Fibroblast of lung (primary cell): ENCODE measurements around the gene KDM2A. TPM values are rescaled to one million over a fixed set of nuclear protein-coding genes. Genes with fewer than 3 reads are reported as not detected.

Source experiments
- DNase-seq, 2 donors: peaks; one replicate each; pipeline versions ENCODE4 v3.0.0 to v3.0.0-alpha.2; 2010; ENCODE audit warnings: low read depth in 2 of 2
- H2AFZ ChIP-seq: 2 replicates; pipeline ENCODE4 v1.5.1; 2012; ENCODE audit warnings: low read length, control low read depth, inconsistent platforms
- H3K27ac ChIP-seq: 2 replicates; pipeline ENCODE4 v1.5.1; 2011; ENCODE audit warnings: low read length, control low read depth; ENCODE audit not compliant: insufficient read depth
- H3K27me3 ChIP-seq: 2 replicates; pipeline ENCODE4 v1.5.1; 2011; ENCODE audit warnings: mild to moderate bottlenecking, low read length; ENCODE audit not compliant: control insufficient read depth, insufficient read depth
- H3K36me3 ChIP-seq: 2 replicates; pipeline ENCODE4 v1.5.1; 2011; ENCODE audit warnings: low read length; ENCODE audit not compliant: control insufficient read depth, insufficient read depth
- H3K4me1 ChIP-seq: 2 replicates; pipeline ENCODE4 v1.5.1; 2011; ENCODE audit warnings: low read length; ENCODE audit not compliant: control insufficient read depth, insufficient read depth; ENCODE audit errors: extremely low read depth
- H3K4me2 ChIP-seq: 2 replicates; pipeline ENCODE4 v1.5.1; 2011; ENCODE audit warnings: low read length, control low read depth; ENCODE audit not compliant: insufficient read depth; ENCODE audit errors: extremely low read depth
- H3K4me3 ChIP-seq, 4 experiments: fragments of 200-600 bp in 1 of 4; sonication (generic) in 1 of 4; replicated peaks in 1 of 4; 2 replicates each; pipeline ENCODE4 v1.5.1; 2011 to 2016; ENCODE audit warnings: low read length in 4 of 4, low read depth in 3 of 4, mild to moderate bottlenecking in 3 of 4, control low read depth in 2 of 4, inconsistent platforms in 1 of 4, mixed read lengths in 1 of 4; ENCODE audit not compliant: insufficient read depth in 1 of 4; ENCODE audit errors: control extremely low read depth in 1 of 4
- H3K79me2 ChIP-seq: 2 replicates; pipeline ENCODE4 v1.5.1; 2012; ENCODE audit warnings: mild to moderate bottlenecking, low read length, inconsistent platforms; ENCODE audit not compliant: control insufficient read depth, insufficient read depth
- H3K9ac ChIP-seq: 2 replicates; pipeline ENCODE4 v1.5.1; 2011; ENCODE audit warnings: mild to moderate bottlenecking, low read length, control low read depth; ENCODE audit not compliant: insufficient read depth
- H3K9me3 ChIP-seq: 2 replicates; pipeline ENCODE4 v1.5.1; 2012; ENCODE audit warnings: low read depth, low read length; ENCODE audit not compliant: control insufficient read depth, insufficient read depth
- H4K20me1 ChIP-seq: 2 replicates; pipeline ENCODE4 v1.5.1; 2011; ENCODE audit warnings: low read length; ENCODE audit not compliant: control insufficient read depth, insufficient read depth; ENCODE audit errors: extremely low read depth
- EZH2 ChIP-seq: IDR thresholded peaks from 2 replicates; pipeline ENCODE4 v1.5.1; 2012; ENCODE audit warnings: low read length, control low read depth, mild to moderate bottlenecking; ENCODE audit errors: missing control alignments
- polyA plus RNA-seq, 2 donors: library from polyadenylated mRNA; depleted of rRNA in 1 of 2; stranded (reverse) in 1 of 2; unstranded in 1 of 2; fragments of >200 nt; gene quantifications; 2 replicates each; pipeline ENCODE4 v1.2.1, GENCODE V29; 2011 to 2012; ENCODE audit warnings: missing spikeins in 1 of 2
- total RNA-seq: library from RNA; depleted of rRNA; stranded (reverse); fragments of >200 nt; gene quantifications from 2 replicates; pipeline ENCODE4 v1.2.1, GENCODE V29; 2014
- TF ChIP-seq, protein P1 (sequence below), 2 donors: IDR thresholded peaks in 1 of 2; conservative IDR thresholded peaks in 1 of 2; 1 replicate in 1 of 2; 2 replicates in 1 of 2; pipeline ENCODE4 v1.5.1; 2011 to 2012; ENCODE audit warnings: low read length in 2 of 2, control low read depth in 1 of 2, inconsistent platforms in 1 of 2, low read depth in 1 of 2, mild to moderate bottlenecking in 1 of 2

KDM2A gene
- total and polyA plus RNA-seq, 2 donors (not counting 1 experiment from before 2014, with no cell fraction given) = 36.4 to 42.6 TPM

DNA sequence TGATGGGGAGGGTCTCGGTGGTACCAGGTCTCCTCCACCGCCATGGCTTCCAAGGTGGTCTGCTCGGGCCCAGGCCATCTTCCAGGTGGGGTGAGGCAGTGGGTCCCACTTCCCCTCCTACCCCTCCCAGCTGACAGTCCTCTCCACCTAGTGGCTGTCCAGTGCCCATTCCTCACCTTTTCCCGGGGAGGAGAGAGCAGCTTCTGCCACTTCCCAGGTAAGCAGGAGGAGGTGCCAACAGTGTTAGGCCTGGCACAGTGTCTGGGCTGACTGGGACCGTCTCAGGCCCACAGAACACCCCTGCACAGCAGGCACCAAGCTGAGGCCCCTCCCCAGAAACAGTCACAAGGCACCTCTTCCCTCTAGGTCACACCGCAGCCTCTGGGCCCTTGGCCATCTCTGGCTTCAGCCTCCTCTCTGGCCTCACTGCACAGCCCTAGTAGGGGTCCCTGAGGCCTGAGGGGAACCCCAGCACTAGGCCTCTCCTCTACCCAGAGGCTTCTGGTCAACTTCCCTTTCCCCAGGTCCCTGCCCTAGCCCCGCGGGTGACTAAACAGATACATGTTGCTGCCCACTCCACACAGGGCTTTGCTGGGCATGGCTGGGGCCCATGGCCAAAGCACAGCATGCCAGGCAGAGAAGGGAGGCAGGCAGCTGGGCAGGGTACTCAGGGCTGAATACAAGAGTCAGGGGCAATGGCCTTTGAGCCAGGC, 167.7 kb downstream of the KDM2A start:
- Histone ChIP-seq H3K4me1 (peaks cover 13% of the 10 kb centered on the region), H3K4me2 (no peak overlapping the region), H3K9ac (no peak overlapping the region), H3K27ac (no peak overlapping the region), H3K9me3 (no peaks in the 10 kb centered on the region), H3K4me3 (no peak overlapping the region), H3K36me3 (peaks cover 38% of the 10 kb centered on the region), H3K79me2 (peaks cover 15% of the 10 kb centered on the region), H4K20me1 (no peaks in the 10 kb centered on the region), H3K27me3 (no peaks in the 10 kb centered on the region), H2AFZ (no peak overlapping the region)
- no peak for DNase-seq
- no peak for TF ChIP-seq EZH2
- TF ChIP-seq, protein P1, sequence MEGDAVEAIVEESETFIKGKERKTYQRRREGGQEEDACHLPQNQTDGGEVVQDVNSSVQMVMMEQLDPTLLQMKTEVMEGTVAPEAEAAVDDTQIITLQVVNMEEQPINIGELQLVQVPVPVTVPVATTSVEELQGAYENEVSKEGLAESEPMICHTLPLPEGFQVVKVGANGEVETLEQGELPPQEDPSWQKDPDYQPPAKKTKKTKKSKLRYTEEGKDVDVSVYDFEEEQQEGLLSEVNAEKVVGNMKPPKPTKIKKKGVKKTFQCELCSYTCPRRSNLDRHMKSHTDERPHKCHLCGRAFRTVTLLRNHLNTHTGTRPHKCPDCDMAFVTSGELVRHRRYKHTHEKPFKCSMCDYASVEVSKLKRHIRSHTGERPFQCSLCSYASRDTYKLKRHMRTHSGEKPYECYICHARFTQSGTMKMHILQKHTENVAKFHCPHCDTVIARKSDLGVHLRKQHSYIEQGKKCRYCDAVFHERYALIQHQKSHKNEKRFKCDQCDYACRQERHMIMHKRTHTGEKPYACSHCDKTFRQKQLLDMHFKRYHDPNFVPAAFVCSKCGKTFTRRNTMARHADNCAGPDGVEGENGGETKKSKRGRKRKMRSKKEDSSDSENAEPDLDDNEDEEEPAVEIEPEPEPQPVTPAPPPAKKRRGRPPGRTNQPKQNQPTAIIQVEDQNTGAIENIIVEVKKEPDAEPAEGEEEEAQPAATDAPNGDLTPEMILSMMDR (conservative IDR thresholded peaks at IDR 0.05 in 1 of 2, IDR thresholded peaks at IDR 0.05 in 1 of 2; ENCODE audit: low read depth in 1 of 2, low read length in 2 of 2) = no peak

DNA sequence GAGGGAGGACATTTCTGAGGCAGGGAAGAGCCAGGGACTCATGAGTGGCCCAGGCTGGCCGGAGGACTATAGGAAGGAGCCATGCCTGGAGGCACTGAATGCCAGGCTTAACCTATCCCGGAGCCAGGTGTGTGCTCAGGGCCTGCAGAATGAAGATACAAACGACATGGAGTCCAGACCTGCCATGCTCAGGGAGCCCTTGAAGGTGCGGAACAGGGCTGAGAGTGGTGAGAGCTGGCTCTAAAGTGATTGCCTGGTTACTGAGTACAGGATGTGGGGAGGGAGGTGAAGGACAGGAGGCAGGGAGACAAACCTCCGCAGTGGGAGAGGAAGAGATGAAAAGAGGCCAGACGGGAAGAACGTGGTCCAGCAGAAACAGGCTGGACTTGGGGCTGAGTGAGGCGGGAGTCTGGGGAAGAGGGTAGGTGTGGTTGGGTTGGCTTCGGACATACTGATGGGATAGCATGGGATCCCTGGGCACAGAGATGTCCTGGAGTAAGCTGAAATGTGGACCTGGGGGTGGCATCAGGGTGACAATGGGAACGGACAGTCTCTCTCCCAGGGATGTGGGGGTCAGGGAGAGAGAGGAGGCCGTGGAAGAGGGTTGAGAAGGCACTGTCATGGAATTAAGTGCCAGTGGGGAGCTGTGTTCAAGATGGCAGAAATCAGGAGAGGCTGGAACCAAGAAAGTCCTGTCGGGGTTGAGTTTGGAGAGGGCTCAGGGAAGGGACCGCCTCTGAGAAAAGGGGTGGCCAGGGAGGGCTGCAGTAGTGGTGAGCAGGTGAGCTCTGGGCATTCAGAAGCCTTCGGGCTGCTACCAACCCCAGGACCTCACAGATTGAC, 168.5 kb downstream of the KDM2A start:
- peaks cover 17% of the 10 kb centered on the region for H3K4me1 ChIP-seq
- peak overlapping the region; percentile 77 for H2AFZ ChIP-seq
- H3K27ac ChIP-seq = peak overlapping the region; percentile 97
- no peaks in the 10 kb centered on the region for H3K27me3 ChIP-seq
- H3K9ac ChIP-seq = peak overlapping the region; percentile 84
- peaks cover 15% of the 10 kb centered on the region for H3K79me2 ChIP-seq
- no peaks in the 10 kb centered on the region for H4K20me1 ChIP-seq
- peak overlapping the region in 2 of 4 experiments; percentile 24 to 83 for H3K4me3 ChIP-seq
- H3K4me2 ChIP-seq = peak overlapping the region; percentile 82
- H3K36me3 ChIP-seq = peaks cover 39% of the 10 kb centered on the region
- no peaks in the 10 kb centered on the region for H3K9me3 ChIP-seq
- no peak for DNase-seq
- no peak for TF ChIP-seq EZH2
- TF ChIP-seq, protein P1 (conservative IDR thresholded peaks at IDR 0.05 in 1 of 2, IDR thresholded peaks at IDR 0.05 in 1 of 2; ENCODE audit: low read depth in 1 of 2, low read length in 2 of 2) = no peak

DNA sequence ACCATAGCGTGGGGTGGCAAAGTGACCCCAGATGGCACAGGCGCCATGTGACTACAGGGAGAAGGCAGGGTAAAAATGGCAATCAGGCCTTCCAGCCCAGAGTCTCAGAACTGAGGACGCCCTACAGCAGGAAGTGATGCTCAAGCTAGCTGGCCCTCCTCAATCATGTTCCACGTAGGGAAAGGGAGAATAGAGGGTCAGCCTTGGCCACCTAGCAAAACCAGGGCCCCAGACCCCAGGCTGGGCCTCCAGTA, 169.1 kb downstream of the KDM2A start:
- Histone ChIP-seq H3K4me1 (peaks cover 19% of the 10 kb centered on the region), H3K36me3 (peaks cover 36% of the 10 kb centered on the region), H3K9me3 (no peaks in the 10 kb centered on the region), H3K4me2 (peak overlapping the region; percentile 82), H3K27me3 (no peaks in the 10 kb centered on the region), H3K4me3 (peak overlapping the region in 2 of 4 experiments; percentile 24 to 83), H3K9ac (peak overlapping the region; percentile 84), H3K79me2 (peaks cover 15% of the 10 kb centered on the region), H2AFZ (peak overlapping the region; percentile 77), H3K27ac (peak overlapping the region; percentile 97), H4K20me1 (no peaks in the 10 kb centered on the region)
- no peak for TF ChIP-seq EZH2
- TF ChIP-seq, protein P1 (conservative IDR thresholded peaks at IDR 0.05 in 1 of 2, IDR thresholded peaks at IDR 0.05 in 1 of 2; ENCODE audit: low read depth in 1 of 2, low read length in 2 of 2) = no peak
- DNase-seq = no peak
